ENCODE results near the gene CCNB2. TPM values are rescaled to one million over a fixed set of nuclear protein-coding genes. Genes with fewer than 3 reads are reported as not detected.
"Not testable (repeated sequence)": the region's sequence is repeated elsewhere in the genome, so short reads cannot be mapped to it uniquely, and the experiment has no call there.

CCNB2 gene
- total RNA-seq, 2 donors from 2014 or later = 2.1 TPM; not detected in 1

GRCh38 chr15:59120937-59121336 lies 16.0 kb downstream of the CCNB2 start:
- no peak for DNase-seq (ENCODE audit: low spot score)
- Histone ChIP-seq H3K27me3 (no peaks in the 10 kb centered on the region), H3K36me3 (no peaks in the 10 kb centered on the region)

GRCh38 chr15:59124261-59124660 lies 19.3 kb downstream of the CCNB2 start:
- no peaks in the 10 kb centered on the region for H3K9me3 ChIP-seq
- no peak overlapping the region for H3K4me3 ChIP-seq
- no peak for TF ChIP-seq CTCF (IDR thresholded peaks at IDR 0.05)
- no peaks in the 10 kb centered on the region for H3K4me1 ChIP-seq
- no peak overlapping the region for H3K27ac ChIP-seq
- no peaks in the 10 kb centered on the region for H3K36me3 ChIP-seq
- H3K27me3 ChIP-seq = no peaks in the 10 kb centered on the region
- no peak for DNase-seq (ENCODE audit: low spot score)

More at GRCh38 chr15:59120937-59121336, 16.0 kb downstream of the CCNB2 start:
- TF ChIP-seq CTCF (IDR thresholded peaks at IDR 0.05) = no peak
- H3K9me3 ChIP-seq = no peaks in the 10 kb centered on the region
- no peaks in the 10 kb centered on the region for H3K4me1 ChIP-seq
- H3K27ac ChIP-seq = no peak overlapping the region
- H3K4me3 ChIP-seq = no peak overlapping the region

- DNase-seq (ENCODE audit: low spot score); H3K9me3 ChIP-seq; H3K27me3 ChIP-seq; H3K4me3 ChIP-seq; H3K4me1 ChIP-seq; H3K36me3 ChIP-seq; H3K27ac ChIP-seq: not testable (repeated sequence)
Observed at GRCh38 chr15:59125683-59126082, 20.7 kb downstream of the CCNB2 start.

GRCh38 chr15:59127255-59127654 lies 22.3 kb downstream of the CCNB2 start:
- not testable (repeated sequence) for H3K27ac ChIP-seq; H3K9me3 ChIP-seq; H3K27me3 ChIP-seq; H3K4me3 ChIP-seq; H3K36me3 ChIP-seq; H3K4me1 ChIP-seq; DNase-seq (ENCODE audit: low spot score)

GRCh38 chr15:59131456-59131855 lies 26.5 kb downstream of the CCNB2 start:
- H3K36me3 ChIP-seq = peaks cover 21% of the 10 kb centered on the region
- DNase-seq (ENCODE audit: low spot score) = no peak
- H3K27ac ChIP-seq = no peak overlapping the region
- no peaks in the 10 kb centered on the region for H3K4me1 ChIP-seq
- no peaks in the 10 kb centered on the region for H3K9me3 ChIP-seq
- no peak overlapping the region for H3K4me3 ChIP-seq
- H3K27me3 ChIP-seq = no peaks in the 10 kb centered on the region
- TF ChIP-seq CTCF (IDR thresholded peaks at IDR 0.05) = no peak

- no peaks in the 10 kb centered on the region for H3K27me3 ChIP-seq
- no peak for TF ChIP-seq CTCF (IDR thresholded peaks at IDR 0.05)
- no peak overlapping the region for H3K27ac ChIP-seq
- peaks cover 26% of the 10 kb centered on the region for H3K36me3 ChIP-seq
- no peak overlapping the region for H3K4me3 ChIP-seq
- H3K9me3 ChIP-seq = no peaks in the 10 kb centered on the region
- H3K4me1 ChIP-seq = no peaks in the 10 kb centered on the region
- no peak for DNase-seq (ENCODE audit: low spot score)
Observed at GRCh38 chr15:59131969-59132562, 27.1 kb downstream of the CCNB2 start.

- Histone ChIP-seq H3K27me3 (no peaks in the 10 kb centered on the region), H3K4me1 (no peaks in the 10 kb centered on the region), H3K36me3 (peaks cover 38% of the 10 kb centered on the region), H3K27ac (no peak overlapping the region), H3K4me3 (no peak overlapping the region), H3K9me3 (no peaks in the 10 kb centered on the region)
- DNase-seq (ENCODE audit: low spot score) = no peak
- TF ChIP-seq CTCF (IDR thresholded peaks at IDR 0.05) = no peak
Observed at GRCh38 chr15:59133929-59134427, 29.0 kb downstream of the CCNB2 start.
